NCI-H460 (cell line): ENCODE results near the gene PPP2R5A. TPM values are rescaled to one million over a fixed set of nuclear protein-coding genes. Genes with fewer than 3 reads are reported as not detected.

ENCODE experiments used
- DNase-seq: peaks from one replicate; pipeline ENCODE4 v3.0.0-alpha.2; 2016; ENCODE audit warnings: low read depth; ENCODE audit errors: extremely low read depth
- polyA plus RNA-seq: library from polyadenylated mRNA; depleted of rRNA; stranded (reverse); fragments of >200 nt; gene quantifications from 2 replicates; pipeline ENCODE4 v1.2.3, GENCODE V29; 2014; cell fraction: nucleus; rRNA removed
- total RNA-seq: library from RNA; depleted of rRNA; stranded (reverse); fragments of >200 nt; shearing (Covaris generic); gene quantifications from 2 replicates; pipeline ENCODE4 v1.2.3, GENCODE V29; 2014; rRNA removed

PPP2R5A gene
- total RNA-seq = 53.8 and 56.4 TPM in 2 replicates
- polyA plus RNA-seq = 25.9 and 36.5 TPM in 2 replicates

GRCh38 chr1:212284744-212285684 lies at the start of gene PPP2R5A:
Gene PPP2R5A, plus strand, starts transcription at chr1:212285410. Its CDS starts 701 bp downstream, at chr1:212286111.
- DNase-seq = peak; percentile 99

- DNase-seq = no peak
These were observed 49.4 kb upstream of the PPP2R5A start for GRCh38 chr1:212235857-212236256.

- DNase-seq = no peak
These were observed 48.5 kb upstream of the PPP2R5A start for GRCh38 chr1:212236664-212237220.

GRCh38 chr1:212237651-212238050 lies 47.6 kb upstream of the PPP2R5A start:
- no peak for DNase-seq

- no peak for DNase-seq
These were observed 46.7 kb upstream of the PPP2R5A start for GRCh38 chr1:212238552-212238951.

- DNase-seq = no peak
These were observed 43.7 kb upstream of the PPP2R5A start for GRCh38 chr1:212241501-212241900.

- DNase-seq = no peak
These were observed 43.3 kb upstream of the PPP2R5A start for GRCh38 chr1:212241957-212242287.

GRCh38 chr1:212242288-212242984 lies 42.8 kb upstream of the PPP2R5A start:
- no peak for DNase-seq

- no peak for DNase-seq
These were observed 42.3 kb upstream of the PPP2R5A start for GRCh38 chr1:212242985-212243308.

- DNase-seq = no peak
These were observed 40.8 kb upstream of the PPP2R5A start for GRCh38 chr1:212244441-212244840.

- DNase-seq = no peak
These were observed 38.0 kb upstream of the PPP2R5A start for GRCh38 chr1:212247179-212247721.

- DNase-seq = no peak
These were observed 37.2 kb upstream of the PPP2R5A start for GRCh38 chr1:212247988-212248387.

GRCh38 chr1:212254853-212255363 lies 30.3 kb upstream of the PPP2R5A start:
- no peak for DNase-seq

- DNase-seq = no peak
These were observed 29.4 kb upstream of the PPP2R5A start for GRCh38 chr1:212255705-212256307.

GRCh38 chr1:212256369-212256768 lies 28.8 kb upstream of the PPP2R5A start:
- DNase-seq = no peak

GRCh38 chr1:212257157-212257556 lies 28.1 kb upstream of the PPP2R5A start:
- DNase-seq = no peak

GRCh38 chr1:212259693-212260480 lies 25.3 kb upstream of the PPP2R5A start:
- DNase-seq = no peak

GRCh38 chr1:212260557-212261355 lies 24.5 kb upstream of the PPP2R5A start:
- DNase-seq = no peak

- DNase-seq = no peak
These were observed 23.8 kb upstream of the PPP2R5A start for GRCh38 chr1:212261361-212261929.
